ENCODE measurements around the gene TMTC4. TPM values are rescaled to one million over a fixed set of nuclear protein-coding genes. Genes with fewer than 3 reads are reported as not detected.

The TMTC4 gene
- total RNA-seq, 3 donors from 2014 or later (not counting 1 experiment from before 2014, with no cell fraction given): 16.2 to 24.9 (median 17.3) TPM

DNA sequence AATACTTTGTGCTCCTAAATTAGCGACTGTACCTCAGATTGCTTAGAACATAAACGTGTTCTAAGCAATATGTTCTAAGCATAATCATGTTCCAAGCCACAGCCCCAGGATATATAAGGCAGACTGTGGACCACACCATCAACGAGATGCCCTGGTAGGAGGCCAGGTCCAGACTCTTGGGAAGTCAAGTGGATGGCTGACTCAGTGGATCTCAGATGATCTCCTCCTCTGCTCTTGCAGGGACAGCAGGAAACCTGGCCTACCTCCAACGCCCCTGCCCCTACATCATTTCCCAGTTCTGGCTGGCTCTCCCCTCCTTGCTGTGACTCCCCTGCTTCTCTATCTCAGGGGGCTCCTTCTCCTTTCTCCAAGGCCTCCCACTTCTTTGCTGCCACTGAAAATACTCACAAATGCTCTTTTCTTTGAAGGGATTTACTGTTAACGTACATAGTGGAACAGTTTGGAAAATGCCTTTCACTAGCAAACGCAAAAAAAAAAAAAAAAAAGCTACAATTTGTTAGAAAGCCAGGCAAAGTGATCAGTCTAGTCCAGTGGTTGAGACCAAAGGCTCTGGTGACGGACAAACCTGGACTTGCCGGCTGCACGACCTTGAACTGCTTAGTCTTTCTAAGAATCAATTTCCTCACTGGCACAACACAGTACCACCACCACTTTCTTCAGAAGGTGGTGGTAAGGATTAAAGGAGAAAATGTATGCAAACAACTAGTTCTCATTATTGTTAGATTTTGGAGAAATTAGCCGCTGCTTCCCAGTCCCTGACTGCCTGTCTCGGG is 3.0 kb downstream of the TMTC4 start:
- Histone ChIP-seq H3K36me3 (ENCODE audit: control insufficient read depth, insufficient read depth, low read length) (peaks cover 14% of the 10 kb centered on the region), H3K27ac (ENCODE audit: low read length) (no peak overlapping the region), H3K4me1 (ENCODE audit: control insufficient read depth, insufficient read depth, low read length) (peaks cover 23% of the 10 kb centered on the region), H3K9me3 (ENCODE audit: control insufficient read depth, insufficient read depth, low read length) (no peaks in the 10 kb centered on the region), H3K4me3 (ENCODE audit: low read length) (no peak overlapping the region), H3K27me3 (ENCODE audit: control insufficient read depth, insufficient read depth, low read length) (no peaks in the 10 kb centered on the region)
- no peak for DNase-seq
- Mint-ChIP-seq H3K4me1 (peaks cover 32 to 52% of the 10 kb centered on the region in 2 donors), H3K9me3 (no peaks in the 10 kb centered on the region), H3K27me3 (ENCODE audit: low read depth in 2 of 2) (no peaks in the 10 kb centered on the region), H3K27ac (no peak overlapping the region), H3K36me3 (peaks cover 16% of the 10 kb centered on the region), H3K4me3 (no peak overlapping the region)
- intact Hi-C loops (cut with micrococcal nuclease): loop anchor here (5.0 to 10.0 kb wide), 3 partner anchors 59 to 1167 kb away; partner anchors contain the start of genes GGACT and TM9SF2
- 93% methylated on average over 11 of the region's 11 CpGs for WGBS (ENCODE audit: insufficient coverage)
- TF ChIP-seq, protein P1, sequence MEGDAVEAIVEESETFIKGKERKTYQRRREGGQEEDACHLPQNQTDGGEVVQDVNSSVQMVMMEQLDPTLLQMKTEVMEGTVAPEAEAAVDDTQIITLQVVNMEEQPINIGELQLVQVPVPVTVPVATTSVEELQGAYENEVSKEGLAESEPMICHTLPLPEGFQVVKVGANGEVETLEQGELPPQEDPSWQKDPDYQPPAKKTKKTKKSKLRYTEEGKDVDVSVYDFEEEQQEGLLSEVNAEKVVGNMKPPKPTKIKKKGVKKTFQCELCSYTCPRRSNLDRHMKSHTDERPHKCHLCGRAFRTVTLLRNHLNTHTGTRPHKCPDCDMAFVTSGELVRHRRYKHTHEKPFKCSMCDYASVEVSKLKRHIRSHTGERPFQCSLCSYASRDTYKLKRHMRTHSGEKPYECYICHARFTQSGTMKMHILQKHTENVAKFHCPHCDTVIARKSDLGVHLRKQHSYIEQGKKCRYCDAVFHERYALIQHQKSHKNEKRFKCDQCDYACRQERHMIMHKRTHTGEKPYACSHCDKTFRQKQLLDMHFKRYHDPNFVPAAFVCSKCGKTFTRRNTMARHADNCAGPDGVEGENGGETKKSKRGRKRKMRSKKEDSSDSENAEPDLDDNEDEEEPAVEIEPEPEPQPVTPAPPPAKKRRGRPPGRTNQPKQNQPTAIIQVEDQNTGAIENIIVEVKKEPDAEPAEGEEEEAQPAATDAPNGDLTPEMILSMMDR (IDR thresholded peaks at IDR 0.05): no peak
- no peak for ATAC-seq

DNA sequence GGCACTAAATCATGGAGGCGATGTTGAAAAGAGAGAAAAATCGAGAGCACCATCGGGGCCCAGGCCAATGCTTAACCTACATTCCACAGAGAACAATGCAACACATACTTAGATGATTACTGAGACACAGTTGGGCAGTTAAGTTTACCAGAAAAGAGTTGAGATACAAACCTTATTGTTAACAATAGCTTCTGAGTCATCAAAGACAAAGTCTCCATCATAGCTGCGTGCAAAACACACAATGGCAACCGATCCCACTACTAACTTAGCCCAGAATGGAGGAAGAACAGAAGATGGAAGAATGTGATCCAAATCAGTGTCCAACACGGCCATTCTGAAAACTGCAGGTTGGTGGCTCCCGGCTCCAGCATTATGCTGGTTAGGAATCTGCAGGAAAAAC is 6.2 kb downstream of the TMTC4 start:
- H3K27me3 ChIP-seq (ENCODE audit: control insufficient read depth, insufficient read depth, low read length): no peaks in the 10 kb centered on the region
- TF ChIP-seq, protein P1 (IDR thresholded peaks at IDR 0.05): no peak
- WGBS (ENCODE audit: insufficient coverage): 98% methylated on average over 5 of the region's 7 CpGs
- DNase-seq (no peak), ATAC-seq (no peak)
- peaks cover 10% of the 10 kb centered on the region for H3K4me1 ChIP-seq (ENCODE audit: control insufficient read depth, insufficient read depth, low read length)
- Mint-ChIP-seq H3K36me3 (peaks cover 25% of the 10 kb centered on the region), H3K27me3 (ENCODE audit: low read depth in 2 of 2) (no peaks in the 10 kb centered on the region), H3K4me1 (peaks cover 26 to 46% of the 10 kb centered on the region in 2 donors), H3K4me3 (no peak overlapping the region), H3K27ac (no peak overlapping the region), H3K9me3 (no peaks in the 10 kb centered on the region)
- intact Hi-C loops (cut with micrococcal nuclease): no loop called here
- no peak overlapping the region for H3K27ac ChIP-seq (ENCODE audit: low read length)
- H3K36me3 ChIP-seq (ENCODE audit: control insufficient read depth, insufficient read depth, low read length): peaks cover 37% of the 10 kb centered on the region
- no peaks in the 10 kb centered on the region for H3K9me3 ChIP-seq (ENCODE audit: control insufficient read depth, insufficient read depth, low read length)
- H3K4me3 ChIP-seq (ENCODE audit: low read length): no peak overlapping the region

DNA sequence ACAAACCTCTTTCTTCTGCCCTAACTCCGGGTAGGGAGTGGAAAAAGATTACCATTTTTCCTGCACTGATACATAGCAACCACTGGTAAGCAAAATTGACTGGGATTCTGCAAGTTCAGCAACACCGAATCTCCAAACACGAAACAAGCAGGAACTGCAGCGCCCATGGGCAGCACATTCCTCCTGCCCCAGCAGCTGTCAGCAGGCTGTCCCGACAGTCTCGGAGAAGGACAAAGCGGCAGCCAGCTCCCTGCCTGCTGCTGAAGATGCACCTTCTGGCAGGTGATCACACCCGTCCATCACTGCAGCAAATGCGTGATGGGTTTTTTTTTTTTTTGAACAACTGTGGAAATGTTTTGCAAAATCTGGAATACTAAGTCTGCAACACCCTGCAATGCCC is 6.7 kb downstream of the TMTC4 start:
- TF ChIP-seq, protein P1 (IDR thresholded peaks at IDR 0.05): no peak
- Mint-ChIP-seq H3K27me3 (ENCODE audit: low read depth in 2 of 2) (peaks cover 0 to 2% of the 10 kb centered on the region in 2 donors), H3K4me1 (peaks cover 26 to 47% of the 10 kb centered on the region in 2 donors), H3K4me3 (no peak overlapping the region), H3K27ac (no peak overlapping the region), H3K9me3 (no peaks in the 10 kb centered on the region), H3K36me3 (peaks cover 30% of the 10 kb centered on the region)
- no peak overlapping the region for H3K27ac ChIP-seq (ENCODE audit: low read length)
- H3K4me3 ChIP-seq (ENCODE audit: low read length): no peak overlapping the region
- intact Hi-C loops (cut with micrococcal nuclease): no loop called here
- DNase-seq (no peak), ATAC-seq (no peak)
- 98% methylated on average over 9 of the region's 9 CpGs for WGBS (ENCODE audit: insufficient coverage)
- no peaks in the 10 kb centered on the region for H3K9me3 ChIP-seq (ENCODE audit: control insufficient read depth, insufficient read depth, low read length)
- peaks cover 41% of the 10 kb centered on the region for H3K36me3 ChIP-seq (ENCODE audit: control insufficient read depth, insufficient read depth, low read length)
- H3K4me1 ChIP-seq (ENCODE audit: control insufficient read depth, insufficient read depth, low read length): peaks cover 9% of the 10 kb centered on the region
- H3K27me3 ChIP-seq (ENCODE audit: control insufficient read depth, insufficient read depth, low read length): no peaks in the 10 kb centered on the region

All from natural killer cell (primary cell).